NCI-H1694 (cell line): ENCODE measurements around the gene FADS3.

Experiments used
- DNase-seq: peaks from one replicate; lab custom pipeline; 2025; lab: John Stamatoyannopoulos, UW

Gene FADS3

GRCh38 chr11:61891331-61892084, at the start of gene FADS3:
TSS of gene FADS3 (minus strand) at chr11:61891545. CDS start at chr11:61891381, 164 bp downstream.
- DNase-seq, result peak; percentile 34

DNA sequence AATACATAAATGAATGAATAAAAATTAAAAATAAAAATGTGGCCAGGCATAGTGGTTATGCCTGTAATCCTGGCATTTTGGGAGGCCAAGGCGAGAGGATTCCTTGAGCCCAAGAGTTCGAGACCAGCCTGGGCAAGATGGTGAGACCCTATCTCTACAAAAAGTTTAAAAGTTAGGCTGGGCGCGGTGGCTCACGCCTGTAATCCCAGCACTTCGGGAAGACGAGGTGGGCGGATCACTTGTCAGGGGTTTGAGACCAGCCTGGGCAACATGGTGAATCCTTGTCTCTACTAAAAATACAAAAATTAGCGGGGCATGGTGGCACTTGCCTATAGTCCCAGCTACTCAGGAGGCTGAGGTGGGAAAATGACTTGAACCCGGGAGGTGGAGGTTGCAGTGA, 49.1 kb upstream of the FADS3 start:
- no peak for DNase-seq

- DNase-seq, result no peak
These were observed 44.5 kb upstream of the FADS3 start for GRCh38 chr11:61935861-61936260.

- no peak for DNase-seq
These were observed 39.6 kb upstream of the FADS3 start for GRCh38 chr11:61930933-61931332.

GRCh38 chr11:61928606-61929005, 37.3 kb upstream of the FADS3 start:
- no peak for DNase-seq

DNA sequence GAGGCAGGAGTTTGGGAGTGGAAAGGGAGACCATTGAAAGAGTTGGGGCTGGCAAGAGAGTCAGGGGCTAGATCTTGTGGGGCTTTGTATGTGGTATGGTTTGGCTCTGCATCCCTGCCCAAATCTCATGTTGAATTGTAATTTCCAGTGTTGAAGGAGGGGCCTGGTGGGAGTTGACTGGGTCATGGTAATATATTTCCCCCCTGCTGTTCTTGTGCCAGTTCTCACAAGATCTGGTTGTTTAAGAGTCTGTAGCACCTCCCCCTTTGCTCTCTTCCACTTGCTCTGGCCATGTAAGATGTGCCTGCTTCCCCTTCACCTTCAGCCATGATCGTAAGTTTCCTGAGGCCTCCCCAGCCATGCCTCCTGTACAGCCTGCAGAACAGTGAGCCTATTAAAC, 36.2 kb upstream of the FADS3 start:
- no peak for DNase-seq

GRCh38 chr11:61926235-61926634, 34.9 kb upstream of the FADS3 start:
- no peak for DNase-seq

- DNase-seq, result no peak
These were observed 34.4 kb upstream of the FADS3 start for GRCh38 chr11:61925736-61926135.

DNA sequence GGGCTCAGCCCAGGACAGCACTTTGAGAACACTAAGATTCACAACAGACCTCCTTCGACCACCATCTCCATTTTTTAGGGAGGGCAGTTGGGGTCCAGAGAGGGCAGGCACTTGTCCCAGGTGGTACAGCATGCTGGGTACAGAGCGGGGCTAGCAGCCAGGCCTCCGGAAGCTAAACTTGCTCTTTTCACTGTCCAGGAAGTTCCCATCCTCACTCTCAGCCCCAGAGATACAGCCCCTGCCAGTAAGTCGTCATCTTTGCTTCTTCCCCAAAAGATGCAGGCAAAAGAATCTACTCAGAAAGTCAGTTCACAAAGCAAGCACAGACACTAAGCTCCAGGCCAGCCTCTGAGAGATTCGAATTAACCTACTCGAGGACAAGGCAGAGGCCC, 32.7 kb upstream of the FADS3 start:
- no peak for DNase-seq

- no peak for DNase-seq
These were observed 32.1 kb upstream of the FADS3 start for GRCh38 chr11:61923166-61924063.

GRCh38 chr11:61922539-61922938, 31.2 kb upstream of the FADS3 start:
- DNase-seq, result no peak

DNA sequence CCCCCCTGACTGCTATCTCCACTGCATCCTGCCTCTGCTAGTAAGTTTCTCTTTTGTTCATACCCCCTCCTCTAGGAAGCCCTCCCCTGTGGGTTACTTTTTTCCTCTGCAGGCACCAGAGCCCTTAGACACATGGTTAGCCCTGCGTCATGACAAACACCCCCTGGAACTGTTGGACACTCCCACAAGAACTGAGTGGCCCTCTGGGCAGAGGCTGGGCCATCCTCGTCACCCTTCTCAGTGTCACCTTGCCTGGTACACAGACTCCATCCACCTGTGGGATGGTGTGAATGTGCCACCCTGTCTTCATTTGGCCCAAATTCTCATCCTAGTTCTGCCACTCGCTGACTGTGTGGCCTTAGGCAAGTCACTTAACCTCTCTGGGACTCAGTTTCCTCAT, 30.1 kb upstream of the FADS3 start:
- no peak for DNase-seq

- no peak for DNase-seq
These were observed 28.6 kb upstream of the FADS3 start for GRCh38 chr11:61919705-61920631.

GRCh38 chr11:61918938-61919704, 27.8 kb upstream of the FADS3 start:
- no peak for DNase-seq

DNA sequence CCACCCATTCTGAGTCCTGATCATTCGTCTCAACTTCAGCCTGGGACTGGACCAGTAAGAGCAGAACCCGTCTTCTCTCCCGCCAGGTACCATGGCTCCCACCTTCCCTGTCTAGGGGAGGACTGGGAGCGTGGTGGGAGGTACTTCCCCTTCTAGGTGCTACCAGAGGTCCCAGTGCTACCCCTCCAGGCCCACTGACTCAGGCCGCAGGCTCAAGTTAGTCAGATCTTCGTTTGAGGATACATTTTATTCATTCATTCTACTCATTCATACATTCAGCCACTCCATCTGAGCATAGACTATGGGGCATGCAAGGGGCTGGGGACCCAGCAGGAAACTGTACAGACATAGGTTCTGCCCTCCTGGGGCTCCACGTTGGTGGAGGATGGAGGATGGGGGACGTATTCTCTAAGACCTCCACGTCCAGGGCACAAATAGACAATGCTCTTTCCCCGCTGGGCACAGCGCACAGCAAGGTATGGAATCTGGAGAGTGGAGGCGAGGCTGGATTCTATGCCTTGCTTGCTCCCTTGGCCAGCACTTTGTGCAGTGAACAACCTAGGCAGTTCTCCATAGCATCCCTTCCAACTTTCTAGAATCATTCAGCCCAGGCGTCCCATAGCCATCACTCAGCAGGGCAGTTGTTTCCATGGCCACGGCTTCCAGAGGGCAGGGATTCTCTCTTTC, 27.0 kb upstream of the FADS3 start:
- DNase-seq, result no peak

- DNase-seq, result no peak
These were observed 26.2 kb upstream of the FADS3 start, which contains the start of gene RAB3IL1 for GRCh38 chr11:61917334-61918109. TSS of gene RAB3IL1 (minus strand) at chr11:61917566. CDS start at chr11:61917367, 199 bp downstream.

DNA sequence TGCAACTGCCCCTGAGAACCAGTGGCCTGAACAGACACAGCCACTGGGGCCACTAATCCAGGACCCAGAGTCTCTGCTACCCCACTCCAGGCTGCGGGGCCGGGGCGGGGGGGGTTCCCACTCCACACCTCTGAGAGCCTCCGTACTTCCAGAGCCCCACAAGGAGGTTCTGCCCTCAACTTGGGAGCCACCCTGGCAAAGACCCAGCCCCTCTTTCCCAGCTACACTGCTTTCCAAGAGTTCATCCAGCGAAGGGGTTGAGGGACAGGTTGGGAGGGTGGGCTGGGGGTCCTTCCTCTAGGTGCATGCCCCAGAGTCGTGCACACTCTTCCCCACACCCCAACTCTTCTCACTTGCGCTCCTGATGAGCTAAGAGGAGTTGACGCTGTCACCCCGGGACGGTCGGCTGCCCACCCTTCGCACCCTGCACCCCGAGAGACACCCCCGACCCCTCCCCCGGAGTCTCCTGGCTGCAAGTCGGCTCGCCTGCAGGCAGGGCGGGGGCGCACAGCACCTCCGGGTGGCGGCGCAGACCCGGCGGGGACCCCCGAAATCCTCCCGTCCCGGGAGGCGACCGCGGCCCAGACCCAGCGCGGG, 25.5 kb upstream of the FADS3 start:
- no peak for DNase-seq

DNA sequence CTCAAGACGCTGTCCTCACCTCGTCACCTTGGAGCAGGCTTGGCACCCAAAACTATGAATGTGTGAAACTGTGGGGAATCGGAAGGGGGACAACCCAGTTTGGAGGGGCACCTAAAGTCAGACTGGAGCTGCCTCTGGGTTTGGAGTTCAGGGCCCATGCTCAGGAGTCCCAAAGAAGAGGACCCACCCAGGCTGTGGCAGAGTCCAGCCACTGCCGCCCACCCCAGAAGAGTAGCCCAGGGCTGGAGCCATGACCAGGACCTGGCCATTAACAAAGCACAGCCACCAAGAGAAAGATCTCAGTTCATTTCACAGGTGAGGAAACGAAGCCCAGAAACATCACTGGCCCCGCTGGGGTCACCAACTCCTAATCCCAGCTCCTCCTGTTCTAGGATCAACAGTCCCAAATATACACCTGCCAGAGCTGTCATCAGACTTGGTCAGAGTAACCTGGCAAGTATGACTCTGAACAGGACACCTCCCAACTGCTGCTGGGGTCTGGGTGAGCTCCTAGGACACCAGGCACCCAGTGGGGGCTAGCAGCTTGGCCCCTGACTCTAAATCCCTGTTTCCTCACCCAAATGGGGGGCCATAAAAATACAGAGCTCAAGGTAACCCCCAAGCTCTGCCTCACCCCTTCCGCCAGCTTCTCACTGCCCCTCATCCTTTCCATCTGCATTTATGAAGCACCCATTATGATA, 23.3 kb upstream of the FADS3 start:
- DNase-seq, result no peak
